Adrenal gland (tissue), 12 donors: ENCODE measurements around the gene RAB11B. TPM values are rescaled to one million over a fixed set of nuclear protein-coding genes. Genes with fewer than 3 reads are reported as not detected.

Experiments
- DNase-seq, 7 donors: peaks; one replicate each; pipeline ENCODE4 v3.0.0-alpha.2; 2019 to 2020
- H3K27ac ChIP-seq, 5 donors: fragments of 200-600 bp; sonication (generic) in 4 of 5; 1 replicate in 3 of 5; 2 replicates in 2 of 5; pipeline versions ENCODE4 v1.5.1 to v1.8.0; 2016 to 2020; ENCODE audit warnings: mild to moderate bottlenecking in 1 of 5
- H3K27me3 ChIP-seq: fragments of 200-600 bp; 2 replicates; pipeline ENCODE4 v1.8.0; 2021
- H3K36me3 ChIP-seq, 2 donors: fragments of 200-600 bp; replicated peaks in 1 of 2; 1 replicate in 1 of 2; 2 replicates in 1 of 2; pipeline versions ENCODE4 v1.5.1 to v1.8.0; 2018 to 2022
- H3K4me1 ChIP-seq, 2 donors: fragments of 200-600 bp; replicated peaks in 1 of 2; 1 replicate in 1 of 2; 2 replicates in 1 of 2; pipeline versions ENCODE4 v1.5.1 to v1.8.0; 2018 to 2021
- H3K4me3 ChIP-seq, 4 donors: fragments of 200-600 bp; sonication (generic) in 3 of 4; one replicate each; pipeline ENCODE4 v1.5.1; 2016 to 2018
- H3K9me3 ChIP-seq, 3 donors: fragments of 200-600 bp; sonication (generic) in 1 of 3; replicated peaks in 1 of 3; 1 replicate in 2 of 3; 2 replicates in 1 of 3; pipeline versions ENCODE4 v1.5.1 to v1.8.0; 2016 to 2021
- CTCF ChIP-seq, 6 experiments: fragments of 450-650 bp in 4 of 6; fragments of 200-600 bp in 2 of 6; sonication (generic) in 1 of 6; IDR thresholded peaks; 1 replicate in 5 of 6; 2 replicates in 1 of 6; pipeline versions ENCODE4 v1.5.1 to v1.8.0; 2016 to 2021; ENCODE audit warnings: antibody characterized with exemption in 6 of 6, mild to moderate bottlenecking in 2 of 6, moderate library complexity in 1 of 6
- POLR2A ChIP-seq, 2 donors: fragments of 450-650 bp; IDR thresholded peaks; one replicate each; pipeline ENCODE4 v1.6.1; 2017; ENCODE audit warnings: antibody characterized with exemption in 2 of 2, mild to moderate bottlenecking in 2 of 2, moderate library complexity in 1 of 2
- WGBS, 4 donors: extraction: QIAGEN DNeasy Blood & Tissue Kit in 2 of 4; methylation state at CpG; one replicate each; pipeline versions ENCODE4 v1.1.5 to v1.1.7; 2013 to 2017; 5-methylcytosine and 5-hydroxymethylcytosine counted together
- intact Hi-C, 2 donors: fragments of 100-400 bp; cut with DNase I; formaldehyde crosslinking; loops; one replicate each; pipeline versions ENCODE4 v1.14.1 to v1.15.0; 2022 to 2023
- microRNA-seq, 3 donors: library from miRNA; unstranded; fragments of <30 nt; microRNA quantifications; one replicate each; pipeline ENCODE4, GENCODE V29; 2017 to 2020
- polyA plus RNA-seq, 3 donors: library from polyadenylated mRNA; stranded (reverse); fragments of 200-250 nt in 2 of 3; fragments of 350-450 nt in 1 of 3; fragmentation: Illumina TruSeq in 1 of 3; extraction: RNeasy Lipid Tissue Mini Kit (QIAGEN cat#74804) in 1 of 3; gene quantifications; one replicate each; pipeline ENCODE4 v1.2.3, GENCODE V29; 2013 to 2014
- small RNA-seq, 2 donors: library from RNA; depleted of rRNA; stranded (forward); fragments of <200 nt; gene quantifications; one replicate each; pipeline ENCODE3, GENCODE V24; 2016
- total RNA-seq, 9 donors: library from RNA; depleted of rRNA in 4 of 9; stranded (reverse); fragments of >200 nt in 4 of 9; fragments of 120-200 nt in 1 of 9; fragmentation: NEBNext Ultra II Directional in 1 of 9; extraction: Animal tissue kit (Norgen Biotek cat#: 25700) in 1 of 9; gene quantifications; one replicate each; pipeline versions ENCODE4 v1.1.0 to v1.2.4, GENCODE V29; 2013 to 2023
- donor health status: healthy with polysubstance abuse.
- donor health status: Bipolar disorder and iron deficiency.
- donor health status: DM: yes; HTN: yes; CAD: no.
- donor health status: DM: no; HTN: no; CAD: no.
- donor health status: DM: no; HTN: no; CAD: no.
- donor health status: DM: yes; HTN: yes; CAD: no.

RAB11B gene
- total and polyA plus RNA-seq, 12 donors = 10.7 to 155 (median 72.2) TPM

GRCh38 chr19:8452446-8453123 is 62.4 kb downstream of the RAB11B start:
- 63 to 71% (median 65%) methylated on average over 4 of the region's 4 CpGs for WGBS, 4 donors
- intact Hi-C loops = no loop called here
- DNase-seq = peak in 1 of 7 donors; percentile 26
- Histone ChIP-seq H3K9me3 (no peaks in the 10 kb centered on the region), H3K27ac (peak overlapping the region in 1 of 5 donors; percentile 15), H3K27me3 (no peaks in the 10 kb centered on the region), H3K4me1 (peaks cover 29 to 78% of the 10 kb centered on the region in 2 donors), H3K36me3 (peaks cover 0 to 28% of the 10 kb centered on the region in 2 donors), H3K4me3 (no peak overlapping the region)
- TF ChIP-seq POLR2A (IDR thresholded peaks at IDR 0.05) = no peak
- no peak for TF ChIP-seq CTCF (IDR thresholded peaks at IDR 0.05)

GRCh38 chr19:8453616-8454015 is 63.5 kb downstream of the RAB11B start:
- intact Hi-C loops = no loop called here
- Histone ChIP-seq H3K36me3 (peaks cover 0 to 24% of the 10 kb centered on the region in 2 donors), H3K9me3 (no peaks in the 10 kb centered on the region), H3K27ac (peak overlapping the region in 1 of 5 donors; percentile 19), H3K27me3 (no peaks in the 10 kb centered on the region), H3K4me1 (peaks cover 39 to 76% of the 10 kb centered on the region in 2 donors), H3K4me3 (no peak overlapping the region)
- 82 to 87% (median 84%) methylated on average over 3 to 6 of the region's 6 CpGs for WGBS, 4 donors
- TF ChIP-seq POLR2A (IDR thresholded peaks at IDR 0.05) (no peak), CTCF (IDR thresholded peaks at IDR 0.05) (no peak)
- DNase-seq = no peak

Small RNA genes lying within 50 kb of the gene (microRNA-seq; reads per million reads assigned to microRNA genes)
- gene MIR4999 = 1.1 to 2.2 (median 1.1) reads per million in 3 donors

Small RNA genes lying within 50 kb of the gene (small RNA-seq; reads per million reads assigned to genes)
- 0 reads per million in 2 donors for gene MIR4999

Other genes starting within 250 kb of the RAB11B start
- under 1 TPM in 2 of 9 donors, not detected in 7; 0.04 to 0.28 TPM for gene FBN3, start 240.8 kb upstream of the RAB11B start, total RNA-seq
- under 1 TPM in 2 of 3 donors, not detected in 1; 0.03 to 0.64 TPM for gene FBN3, start 240.8 kb upstream of the RAB11B start, polyA plus RNA-seq
- 10 to 100 TPM; 11.7 to 64.4 (median 33.9) TPM for gene CERS4, start 181.0 kb upstream of the RAB11B start, total RNA-seq
- gene CERS4, start 181.0 kb upstream of the RAB11B start, polyA plus RNA-seq = 10 to 100 TPM in 2 of 3 donors, 1 to 10 TPM in 1; 5.5 to 34.9 (median 26.5) TPM
- 100 to 1,000 TPM in 1 of 9 donors, 10 to 100 TPM in 8; 29.7 to 129 (median 57.4) TPM for gene CD320, start 82.0 kb upstream of the RAB11B start, total RNA-seq
- 10 to 100 TPM; 12.0 to 61.4 (median 34.1) TPM for gene CD320, start 82.0 kb upstream of the RAB11B start, polyA plus RNA-seq
- 100 to 1,000 TPM in 1 of 9 donors, 10 to 100 TPM in 7, 1 to 10 TPM in 1; 5.3 to 208 (median 73.7) TPM for gene NDUFA7, start 69.0 kb upstream of the RAB11B start, total RNA-seq
- 100 to 1,000 TPM; 140 to 502 (median 202) TPM for gene NDUFA7, start 69.0 kb upstream of the RAB11B start, polyA plus RNA-seq
- 1,000 to 10,000 TPM in 4 of 9 donors, 100 to 1,000 TPM in 5; 220 to 1,896 (median 578) TPM for gene RPS28, start 68.9 kb upstream of the RAB11B start, total RNA-seq
- gene RPS28, start 68.9 kb upstream of the RAB11B start, polyA plus RNA-seq = 1,000 to 10,000 TPM in 1 of 3 donors, 100 to 1,000 TPM in 2; 155 to 1,715 (median 649) TPM
- 10 to 100 TPM in 7 of 9 donors, 1 to 10 TPM in 2; 6.8 to 27.7 (median 16.4) TPM for gene KANK3, start 47.1 kb upstream of the RAB11B start, total RNA-seq
- gene KANK3, start 47.1 kb upstream of the RAB11B start, polyA plus RNA-seq = 10 to 100 TPM in 2 of 3 donors, under 1 TPM in 1; 0.38 to 27.8 (median 23.6) TPM
- gene ANGPTL4, start 26.2 kb upstream of the RAB11B start, total RNA-seq = 100 to 1,000 TPM in 2 of 9 donors, 10 to 100 TPM in 5, 1 to 10 TPM in 1, under 1 TPM in 1; 0.33 to 141 (median 23.3) TPM
- gene ANGPTL4, start 26.2 kb upstream of the RAB11B start, polyA plus RNA-seq = 10 to 100 TPM in 2 of 3 donors, 1 to 10 TPM in 1; 4.9 to 54.0 (median 46.8) TPM
- gene MARCHF2, start 22.9 kb downstream of the RAB11B start, total RNA-seq = 100 to 1,000 TPM in 3 of 9 donors, 10 to 100 TPM in 6; 18.9 to 200 (median 61.6) TPM
- 10 to 100 TPM; 13.1 to 47.3 (median 44.2) TPM for gene MARCHF2, start 22.9 kb downstream of the RAB11B start, polyA plus RNA-seq
- 100 to 1,000 TPM in 4 of 9 donors, 10 to 100 TPM in 5; 51.7 to 164 (median 78.0) TPM for gene HNRNPM, start 54.6 kb downstream of the RAB11B start, total RNA-seq
- 100 to 1,000 TPM in 1 of 3 donors, 10 to 100 TPM in 2; 65.0 to 262 (median 76.7) TPM for gene HNRNPM, start 54.6 kb downstream of the RAB11B start, polyA plus RNA-seq
- gene PRAM1, start 112.3 kb downstream of the RAB11B start, total RNA-seq = 1 to 10 TPM in 6 of 9 donors, under 1 TPM in 3; 0.24 to 3.1 (median 1.9) TPM
- gene PRAM1, start 112.3 kb downstream of the RAB11B start, polyA plus RNA-seq = 10 to 100 TPM in 1 of 3 donors, 1 to 10 TPM in 1, under 1 TPM in 1; 0.20 to 21.4 (median 4.4) TPM
- 10 to 100 TPM in 8 of 9 donors, 1 to 10 TPM in 1; 2.9 to 64.6 (median 25.0) TPM for gene ZNF414, start 123.8 kb downstream of the RAB11B start, total RNA-seq
- 100 to 1,000 TPM in 1 of 3 donors, 10 to 100 TPM in 1, 1 to 10 TPM in 1; 5.2 to 103 (median 49.6) TPM for gene ZNF414, start 123.8 kb downstream of the RAB11B start, polyA plus RNA-seq
- gene MYO1F, start 187.1 kb downstream of the RAB11B start, total RNA-seq = 10 to 100 TPM in 8 of 9 donors, 1 to 10 TPM in 1; 1.7 to 27.1 (median 20.1) TPM
- 10 to 100 TPM in 2 of 3 donors, 1 to 10 TPM in 1; 4.9 to 62.5 (median 11.7) TPM for gene MYO1F, start 187.1 kb downstream of the RAB11B start, polyA plus RNA-seq
- 100 to 1,000 TPM in 1 of 9 donors, 10 to 100 TPM in 7, 1 to 10 TPM in 1; 7.6 to 100 (median 25.3) TPM for gene ADAMTS10, start 220.4 kb downstream of the RAB11B start, total RNA-seq
- gene ADAMTS10, start 220.4 kb downstream of the RAB11B start, polyA plus RNA-seq = 100 to 1,000 TPM in 1 of 3 donors, 10 to 100 TPM in 1, 1 to 10 TPM in 1; 2.0 to 190 (median 57.4) TPM
- gene NFILZ, start 240.3 kb downstream of the RAB11B start, total RNA-seq = not detected
- gene NFILZ, start 240.3 kb downstream of the RAB11B start, polyA plus RNA-seq = not detected